Measurements from ENCODE around the gene MAOA. TPM values are rescaled to one million over a fixed set of nuclear protein-coding genes. Genes with fewer than 3 reads are reported as not detected.

MAOA gene
- total RNA-seq, 4 donors from 2014 or later, result 299 to 636 (median 361) TPM

- Histone ChIP-seq H3K27ac (replicated peaks in 1 of 4) (no peak overlapping the region), H3K4me1 (peaks cover 0 to 3% (median 0%) of the 10 kb centered on the region in 4 donors), H3K4me3 (no peak overlapping the region), H3K9me3 (no peaks in the 10 kb centered on the region), H3K27me3 (no peaks in the 10 kb centered on the region), H3K36me3 (peaks cover 19 to 61% (median 42%) of the 10 kb centered on the region in 4 donors)
- DNase-seq (ENCODE audit: extremely low spot score), result no peak
- 60% methylated on average over 6 of the region's 6 CpGs for WGBS
- TF ChIP-seq CTCF (IDR thresholded peaks at IDR 0.05), result no peak
- TF ChIP-seq POLR2AphosphoS5 (IDR thresholded peaks at IDR 0.05), result no peak
- TF ChIP-seq EP300 (IDR thresholded peaks at IDR 0.05), result no peak
- no peak for TF ChIP-seq POLR2A (IDR thresholded peaks at IDR 0.05; ENCODE audit: low read depth)
- intact Hi-C loops (cut with DNase I), result no loop called here
Measured at GRCh38 chrX:43735534-43735933, 79.4 kb downstream of the MAOA start.

- peaks cover 16 to 61% (median 39%) of the 10 kb centered on the region in 4 donors for H3K36me3 ChIP-seq
- intact Hi-C loops (cut with DNase I), result no loop called here
- DNase-seq (ENCODE audit: extremely low spot score), result no peak
- 79% methylated on average over 3 of the region's 3 CpGs for WGBS
- H3K27ac ChIP-seq (replicated peaks in 1 of 4), result no peak overlapping the region
- TF ChIP-seq EP300 (IDR thresholded peaks at IDR 0.05), result no peak
- no peak for TF ChIP-seq POLR2A (IDR thresholded peaks at IDR 0.05; ENCODE audit: low read depth)
- TF ChIP-seq CTCF (IDR thresholded peaks at IDR 0.05), result no peak
- TF ChIP-seq POLR2AphosphoS5 (IDR thresholded peaks at IDR 0.05), result no peak
- H3K27me3 ChIP-seq, result no peaks in the 10 kb centered on the region
- peaks cover 0 to 7% (median 1%) of the 10 kb centered on the region in 4 donors for H3K4me1 ChIP-seq
- H3K9me3 ChIP-seq, result no peaks in the 10 kb centered on the region
- no peak overlapping the region for H3K4me3 ChIP-seq
Measured at GRCh38 chrX:43735957-43736356, 79.9 kb downstream of the MAOA start.

- DNase-seq (ENCODE audit: extremely low spot score), result no peak
- no peak overlapping the region for H3K4me3 ChIP-seq
- no peak for TF ChIP-seq EP300 (IDR thresholded peaks at IDR 0.05)
- TF ChIP-seq POLR2AphosphoS5 (IDR thresholded peaks at IDR 0.05), result peak in 1 of 2 donors; percentile 49
- no peak for TF ChIP-seq CTCF (IDR thresholded peaks at IDR 0.05)
- TF ChIP-seq POLR2A (IDR thresholded peaks at IDR 0.05; ENCODE audit: low read depth), result no peak
- intact Hi-C loops (cut with DNase I), result no loop called here
- peak overlapping the region; percentile 4 to 59 (median 39) for H3K27ac ChIP-seq (replicated peaks in 1 of 4)
- H3K36me3 ChIP-seq, result peaks cover 21 to 46% (median 28%) of the 10 kb centered on the region in 4 donors
- WGBS, result 51% methylated on average over 7 of the region's 7 CpGs
- no peaks in the 10 kb centered on the region for H3K27me3 ChIP-seq
- no peaks in the 10 kb centered on the region for H3K9me3 ChIP-seq
- peaks cover 15 to 27% (median 25%) of the 10 kb centered on the region in 4 donors for H3K4me1 ChIP-seq
Measured at GRCh38 chrX:43741843-43742573, 85.9 kb downstream of the MAOA start.

GRCh38 chrX:43743100-43743822 lies 87.2 kb downstream of the MAOA start:
- no peak for DNase-seq (ENCODE audit: extremely low spot score)
- 50% methylated on average over 3 of the region's 5 CpGs for WGBS
- Histone ChIP-seq H3K27ac (replicated peaks in 1 of 4) (peak overlapping the region in 2 of 4 donors; percentile 55 to 59), H3K4me1 (peaks cover 15 to 27% (median 25%) of the 10 kb centered on the region in 4 donors), H3K9me3 (no peaks in the 10 kb centered on the region), H3K36me3 (peaks cover 16 to 41% (median 22%) of the 10 kb centered on the region in 4 donors), H3K4me3 (no peak overlapping the region), H3K27me3 (no peaks in the 10 kb centered on the region)
- TF ChIP-seq CTCF (IDR thresholded peaks at IDR 0.05), result no peak
- TF ChIP-seq POLR2A (IDR thresholded peaks at IDR 0.05; ENCODE audit: low read depth), result no peak
- TF ChIP-seq POLR2AphosphoS5 (IDR thresholded peaks at IDR 0.05), result no peak
- intact Hi-C loops (cut with DNase I), result no loop called here

Data from esophagus muscularis mucosa (tissue), 4 donors.